ENCODE measurements around the gene EPS8L3.

EPS8L3 gene

GRCh38 chr1:109793486-109794318 is 30.0 kb upstream of the EPS8L3 start:
- peak; percentile 76 for DNase-seq (ENCODE audit: low spot score)

- DNase-seq (ENCODE audit: low spot score): no peak
Observed at GRCh38 chr1:109793089-109793485, 29.4 kb upstream of the EPS8L3 start.

- no peak for DNase-seq (ENCODE audit: low spot score)
Observed at GRCh38 chr1:109792056-109792831, 28.5 kb upstream of the EPS8L3 start.

- no peak for DNase-seq (ENCODE audit: low spot score)
Observed at GRCh38 chr1:109791495-109792043, 27.8 kb upstream of the EPS8L3 start.

GRCh38 chr1:109790735-109791494 is 27.2 kb upstream of the EPS8L3 start:
- no peak for DNase-seq (ENCODE audit: low spot score)

- no peak for DNase-seq (ENCODE audit: low spot score)
Observed at GRCh38 chr1:109790329-109790728, 26.6 kb upstream of the EPS8L3 start.

GRCh38 chr1:109789551-109790180 is 25.9 kb upstream of the EPS8L3 start:
- DNase-seq (ENCODE audit: low spot score): no peak

- DNase-seq (ENCODE audit: low spot score): no peak
Observed at GRCh38 chr1:109788695-109789521, 25.2 kb upstream of the EPS8L3 start.

- DNase-seq (ENCODE audit: low spot score): no peak
Observed at GRCh38 chr1:109787845-109788601, 24.3 kb upstream of the EPS8L3 start.

GRCh38 chr1:109787211-109787844 is 23.6 kb upstream of the EPS8L3 start:
- DNase-seq (ENCODE audit: low spot score): no peak

GRCh38 chr1:109786531-109787021 is 22.9 kb upstream of the EPS8L3 start:
- no peak for DNase-seq (ENCODE audit: low spot score)

GRCh38 chr1:109786112-109786480 is 22.4 kb upstream of the EPS8L3 start:
- DNase-seq (ENCODE audit: low spot score): no peak

GRCh38 chr1:109785446-109786111 is 21.9 kb upstream of the EPS8L3 start:
- no peak for DNase-seq (ENCODE audit: low spot score)

GRCh38 chr1:109784551-109785252 is 21.0 kb upstream of the EPS8L3 start:
- DNase-seq (ENCODE audit: low spot score): no peak

- no peak for DNase-seq (ENCODE audit: low spot score)
Observed at GRCh38 chr1:109783436-109783835, 19.7 kb upstream of the EPS8L3 start.

- no peak for DNase-seq (ENCODE audit: low spot score)
Observed at GRCh38 chr1:109782927-109783326, 19.2 kb upstream of the EPS8L3 start.

GRCh38 chr1:109782514-109782913 is 18.8 kb upstream of the EPS8L3 start:
- DNase-seq (ENCODE audit: low spot score): no peak

GRCh38 chr1:109781806-109782205 is 18.1 kb upstream of the EPS8L3 start:
- no peak for DNase-seq (ENCODE audit: low spot score)
